ENCODE results near the gene PTPN14.
"Not testable (repeated sequence)": the region's sequence is repeated elsewhere in the genome, so short reads cannot be mapped to it uniquely, and the experiment has no call there.

PTPN14 gene

GRCh38 chr1:214551436-214552173 is at the start of gene PTPN14:
TSS of gene PTPN14 (minus strand) at chr1:214551602. CDS start at chr1:214464803, 86,799 bp downstream.
- no peak for DNase-seq

- DNase-seq: no peak
These were observed 41.8 kb upstream of the PTPN14 start for GRCh38 chr1:214593158-214593557.

- not testable (repeated sequence) for DNase-seq
These were observed 40.5 kb upstream of the PTPN14 start for GRCh38 chr1:214591918-214592317.

GRCh38 chr1:214590696-214591095 is 39.3 kb upstream of the PTPN14 start:
- DNase-seq: no peak

GRCh38 chr1:214588963-214589597 is 37.7 kb upstream of the PTPN14 start:
- DNase-seq: no peak

- DNase-seq: no peak
These were observed 35.8 kb upstream of the PTPN14 start for GRCh38 chr1:214587165-214587564.

GRCh38 chr1:214586621-214587020 is 35.2 kb upstream of the PTPN14 start:
- DNase-seq: no peak

GRCh38 chr1:214584805-214585766 is 33.7 kb upstream of the PTPN14 start:
- DNase-seq: no peak

- DNase-seq: no peak
These were observed 32.6 kb upstream of the PTPN14 start for GRCh38 chr1:214583824-214584554.

GRCh38 chr1:214583113-214583512 is 31.7 kb upstream of the PTPN14 start:
- no peak for DNase-seq

GRCh38 chr1:214582289-214582891 is 31.0 kb upstream of the PTPN14 start:
- DNase-seq: no peak

- DNase-seq: no peak
These were observed 30.4 kb upstream of the PTPN14 start for GRCh38 chr1:214581785-214582184.

GRCh38 chr1:214579183-214579582 is 27.8 kb upstream of the PTPN14 start:
- no peak for DNase-seq

GRCh38 chr1:214576120-214576519 is 24.7 kb upstream of the PTPN14 start:
- DNase-seq: not testable (repeated sequence)

- DNase-seq: no peak
These were observed 23.4 kb upstream of the PTPN14 start for GRCh38 chr1:214574598-214575411.

- DNase-seq: no peak
These were observed 22.2 kb upstream of the PTPN14 start for GRCh38 chr1:214573386-214574318.

GRCh38 chr1:214571281-214571680 is 19.9 kb upstream of the PTPN14 start:
- DNase-seq: no peak

GRCh38 chr1:214570442-214570841 is 19.0 kb upstream of the PTPN14 start:
- no peak for DNase-seq

GRCh38 chr1:214569357-214570004 is 18.1 kb upstream of the PTPN14 start:
- no peak for DNase-seq

- DNase-seq: no peak
These were observed 16.9 kb upstream of the PTPN14 start for GRCh38 chr1:214568328-214568727.

Measured in stimulated activated CD4-positive, alpha-beta T cell treated with anti-CD3 and anti-CD28 coated beads, Interleukin-12 subunit alpha, Interleukin-12 subunit beta, amount 100 ng/mL, for 4 hours (primary cell).